ENCODE results near the gene LOXHD1. TPM values are rescaled to one million over a fixed set of nuclear protein-coding genes. Genes with fewer than 3 reads are reported as not detected.

Gene LOXHD1
- total and polyA plus RNA-seq, 2 donors (not counting 1 experiment from before 2014, with no cell fraction given) = not detected

- H3K4me2 ChIP-seq (replicated peaks; ENCODE audit: low read depth, low read length, poor library complexity, severe bottlenecking) = no peak overlapping the region
- no peaks in the 10 kb centered on the region for H4K20me1 ChIP-seq (ENCODE audit: control insufficient read depth, insufficient read depth, low read length, poor library complexity, severe bottlenecking)
- H3K36me3 ChIP-seq (replicated peaks in 1 of 2; ENCODE audit: control extremely low read depth in 1 of 2, control insufficient read depth in 1 of 2, extremely low read depth in 1 of 2, insufficient read depth in 2 of 2, low read length in 1 of 2) = no peaks in the 10 kb centered on the region
- no peak overlapping the region for H3K27ac ChIP-seq (ENCODE audit: low read length in 2 of 2)
- no peak for DNase-seq
- ChIA-PET POLR2A (no interaction called here), CTCF (no interaction called here)
- 35% methylated on average over 11 of the region's 16 CpGs for WGBS (ENCODE audit: insufficient coverage)
- peaks cover 3% of the 10 kb centered on the region for H3K9me3 Mint-ChIP-seq (ENCODE audit: insufficient read depth)
- H3K4me3 ChIP-seq (ENCODE audit: control extremely low read depth in 1 of 5, extremely low read depth in 1 of 5, insufficient read depth in 1 of 5, low read depth in 2 of 5, low read length in 4 of 5) = no peak overlapping the region
- no peaks in the 10 kb centered on the region for H3K27me3 ChIP-seq (replicated peaks in 1 of 4; ENCODE audit: control extremely low read depth in 1 of 4, control insufficient read depth in 3 of 4, insufficient read depth in 4 of 4, low read length in 3 of 4)
- H3K9ac ChIP-seq (ENCODE audit: low read length) = no peak overlapping the region
- peaks cover 0 to 15% (median 7%) of the 10 kb centered on the region in 3 donors for H3K9me3 ChIP-seq (ENCODE audit: control extremely low read depth in 1 of 3, control insufficient read depth in 2 of 3, insufficient read depth in 1 of 3, low read length in 2 of 3)
- H2AFZ ChIP-seq (ENCODE audit: insufficient read depth, low read depth, low read length, poor library complexity, severe bottlenecking) = no peak overlapping the region
- no peaks in the 10 kb centered on the region for H3K4me1 ChIP-seq (ENCODE audit: control insufficient read depth in 2 of 2, insufficient read depth in 2 of 2, low read length in 2 of 2)
- H3K79me2 ChIP-seq (ENCODE audit: control insufficient read depth, insufficient read depth, low read length) = no peaks in the 10 kb centered on the region
- no peak for ATAC-seq (ENCODE audit: low read depth)
- no peak for TF ChIP-seq CTCF (IDR thresholded peaks at IDR 0.05)
- intact Hi-C loops (cut with micrococcal nuclease) = no loop called here
- H3K27me3 Mint-ChIP-seq = peaks cover 21% of the 10 kb centered on the region
- no peak overlapping the region for H3K4me3 Mint-ChIP-seq
- H3K4me1 Mint-ChIP-seq = no peaks in the 10 kb centered on the region
- H3K27ac Mint-ChIP-seq = no peak overlapping the region
Measured at GRCh38 chr18:46484971-46485370, 172.0 kb downstream of the LOXHD1 start.

- no peak overlapping the region for H3K4me3 Mint-ChIP-seq
- no peaks in the 10 kb centered on the region for H3K4me1 Mint-ChIP-seq
- H4K20me1 ChIP-seq (ENCODE audit: control insufficient read depth, insufficient read depth, low read length, poor library complexity, severe bottlenecking) = no peaks in the 10 kb centered on the region
- no peaks in the 10 kb centered on the region for H3K79me2 ChIP-seq (ENCODE audit: control insufficient read depth, insufficient read depth, low read length)
- intact Hi-C loops (cut with micrococcal nuclease) = no loop called here
- no peak for TF ChIP-seq EZH2 (IDR thresholded peaks at IDR 0.05; ENCODE audit: borderline replicate concordance, insufficient read depth, low read depth, low read length, poor library complexity, severe bottlenecking)
- TF ChIP-seq CTCF (IDR thresholded peaks at IDR 0.05) = no peak
- H3K27ac Mint-ChIP-seq = no peak overlapping the region
- H3K4me2 ChIP-seq (replicated peaks; ENCODE audit: low read depth, low read length, poor library complexity, severe bottlenecking) = no peak overlapping the region
- ATAC-seq (ENCODE audit: low read depth) (no peak), DNase-seq (no peak)
- no peaks in the 10 kb centered on the region for H3K36me3 ChIP-seq (replicated peaks in 1 of 2; ENCODE audit: control extremely low read depth in 1 of 2, control insufficient read depth in 1 of 2, extremely low read depth in 1 of 2, insufficient read depth in 2 of 2, low read length in 1 of 2)
- ChIA-PET CTCF (interaction anchor here (1.0 to 3.7 kb wide), 6 partner anchors 11 to 335 kb away, joined by 4 to 31 read pairs (median 9); a partner anchor contains a TSS), POLR2A (no interaction called here)
- H3K9ac ChIP-seq (ENCODE audit: low read length) = no peak overlapping the region
- H3K9me3 ChIP-seq (ENCODE audit: control extremely low read depth in 1 of 3, control insufficient read depth in 2 of 3, insufficient read depth in 1 of 3, low read length in 2 of 3) = peaks cover 0 to 15% (median 7%) of the 10 kb centered on the region in 3 donors
- peaks cover 3% of the 10 kb centered on the region for H3K9me3 Mint-ChIP-seq (ENCODE audit: insufficient read depth)
- H3K27me3 Mint-ChIP-seq = peaks cover 25% of the 10 kb centered on the region
- H3K4me1 ChIP-seq (ENCODE audit: control insufficient read depth in 2 of 2, insufficient read depth in 2 of 2, low read length in 2 of 2) = no peaks in the 10 kb centered on the region
- H2AFZ ChIP-seq (ENCODE audit: insufficient read depth, low read depth, low read length, poor library complexity, severe bottlenecking) = no peak overlapping the region
- WGBS (ENCODE audit: insufficient coverage) = no CpG with 5 or more reads among the region's 1 CpG
- H3K27ac ChIP-seq (ENCODE audit: low read length in 2 of 2) = no peak overlapping the region
- H3K27me3 ChIP-seq (replicated peaks in 1 of 4; ENCODE audit: control extremely low read depth in 1 of 4, control insufficient read depth in 3 of 4, insufficient read depth in 4 of 4, low read length in 3 of 4) = no peaks in the 10 kb centered on the region
- H3K4me3 ChIP-seq (ENCODE audit: control extremely low read depth in 1 of 5, extremely low read depth in 1 of 5, insufficient read depth in 1 of 5, low read depth in 2 of 5, low read length in 4 of 5) = no peak overlapping the region
Measured at GRCh38 chr18:46482831-46483230, 174.2 kb downstream of the LOXHD1 start.

Data from B cell (primary cell).